ENCODE data around the gene IYD. TPM values are rescaled to one million over a fixed set of nuclear protein-coding genes. Genes with fewer than 3 reads are reported as not detected.

The IYD gene
- total RNA-seq, 1 donor from 2014 or later: not detected

GRCh38 chr6:150334790-150335783 lies 33.7 kb upstream of the IYD start:
- Mint-ChIP-seq H3K27ac (no peak overlapping the region), H3K4me3 (ENCODE audit: low read depth) (no peak overlapping the region), H3K36me3 (ENCODE audit: low read depth) (no peaks in the 10 kb centered on the region), H3K4me1 (ENCODE audit: low read depth) (no peaks in the 10 kb centered on the region), H3K9me3 (no peaks in the 10 kb centered on the region), H3K27me3 (ENCODE audit: low read depth) (peaks cover 26% of the 10 kb centered on the region)
- DNase-seq (ENCODE audit: low spot score): no peak
- intact Hi-C loops (cut with micrococcal nuclease): loop anchor here (1.0 to 10.0 kb wide), 2 partner anchors 255 to 480 kb away; no protein-coding TSS in a partner anchor

DNA sequence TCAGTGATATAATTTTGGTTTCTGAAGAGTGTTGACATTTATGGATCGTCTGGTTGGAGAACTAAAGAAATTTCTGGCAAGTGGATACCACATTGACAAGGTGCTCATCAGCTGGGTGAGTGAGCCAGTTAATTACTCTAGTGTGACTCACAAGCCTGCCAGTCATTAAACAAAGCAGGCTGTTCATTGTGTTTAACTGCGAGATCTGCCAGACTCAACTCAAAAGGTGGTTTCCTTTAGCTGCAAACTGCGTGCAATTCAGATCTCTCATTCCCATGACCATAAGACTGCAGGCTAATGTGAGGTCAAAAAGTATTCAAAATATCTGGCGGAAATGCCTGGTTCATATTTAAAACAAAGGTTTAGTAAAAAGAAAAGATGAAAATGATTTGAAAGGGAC lies 32.5 kb upstream of the IYD start:
- H3K27me3 Mint-ChIP-seq (ENCODE audit: low read depth): peaks cover 28% of the 10 kb centered on the region
- no peaks in the 10 kb centered on the region for H3K9me3 Mint-ChIP-seq
- no peaks in the 10 kb centered on the region for H3K4me1 Mint-ChIP-seq (ENCODE audit: low read depth)
- no peak overlapping the region for H3K27ac Mint-ChIP-seq
- intact Hi-C loops (cut with micrococcal nuclease): loop anchor here (10.0 kb wide), 1 partner anchor 479 kb away; no protein-coding TSS in a partner anchor
- H3K4me3 Mint-ChIP-seq (ENCODE audit: low read depth): no peak overlapping the region
- no peaks in the 10 kb centered on the region for H3K36me3 Mint-ChIP-seq (ENCODE audit: low read depth)
- no peak for DNase-seq (ENCODE audit: low spot score)

- no peak for DNase-seq (ENCODE audit: low spot score)
- H3K4me3 Mint-ChIP-seq (ENCODE audit: low read depth): no peak overlapping the region
- H3K9me3 Mint-ChIP-seq: no peaks in the 10 kb centered on the region
- H3K27ac Mint-ChIP-seq: no peak overlapping the region
- peaks cover 31% of the 10 kb centered on the region for H3K27me3 Mint-ChIP-seq (ENCODE audit: low read depth)
- no peaks in the 10 kb centered on the region for H3K36me3 Mint-ChIP-seq (ENCODE audit: low read depth)
- intact Hi-C loops (cut with micrococcal nuclease): loop anchor here (10.0 kb wide), 1 partner anchor 478 kb away; no protein-coding TSS in a partner anchor
- no peaks in the 10 kb centered on the region for H3K4me1 Mint-ChIP-seq (ENCODE audit: low read depth)
These were observed 32.1 kb upstream of the IYD start for GRCh38 chr6:150336708-150337107.

DNA sequence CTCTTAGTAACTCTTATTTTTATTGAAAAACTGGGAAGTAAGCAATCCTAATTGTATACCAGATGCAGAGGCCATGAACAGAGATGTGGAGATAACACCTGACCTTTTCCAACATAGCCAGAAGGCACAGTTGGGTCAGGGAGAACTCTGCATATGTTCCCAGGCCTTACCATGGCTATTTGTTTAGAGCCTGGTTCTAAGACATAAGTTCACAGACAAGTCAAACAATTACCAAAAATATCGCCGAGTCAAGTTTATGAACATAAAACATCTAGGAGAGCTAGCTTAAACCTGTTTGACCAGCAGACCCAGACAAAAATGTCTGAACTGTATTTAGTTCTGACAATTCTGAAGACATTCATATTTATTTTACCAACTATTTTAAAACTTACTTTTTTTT lies 26.7 kb upstream of the IYD start:
- Mint-ChIP-seq H3K36me3 (ENCODE audit: low read depth) (no peaks in the 10 kb centered on the region), H3K9me3 (no peaks in the 10 kb centered on the region), H3K4me1 (ENCODE audit: low read depth) (no peaks in the 10 kb centered on the region), H3K27me3 (ENCODE audit: low read depth) (peaks cover 27% of the 10 kb centered on the region), H3K27ac (no peak overlapping the region), H3K4me3 (ENCODE audit: low read depth) (no peak overlapping the region)
- no peak for DNase-seq (ENCODE audit: low spot score)
- intact Hi-C loops (cut with micrococcal nuclease): no loop called here

DNA sequence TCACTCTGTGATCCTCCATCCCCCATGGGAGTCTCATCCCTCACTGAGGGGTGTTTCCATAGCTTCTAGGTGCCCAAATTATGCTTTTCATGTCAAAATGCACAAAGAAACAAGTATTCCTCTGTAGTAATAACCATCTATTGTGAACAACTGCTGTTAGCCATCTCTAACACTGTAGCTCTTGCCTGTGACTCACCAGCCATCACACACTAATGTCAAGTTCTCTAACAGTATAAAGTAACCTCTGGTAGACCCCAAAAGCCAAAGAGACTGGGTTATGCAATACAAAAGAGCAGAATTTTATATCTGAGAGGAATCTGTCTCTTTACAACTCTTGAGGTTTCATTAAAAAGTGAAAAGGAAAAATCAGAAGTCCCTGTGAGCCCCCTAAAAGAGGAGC lies 25.4 kb upstream of the IYD start:
- DNase-seq (ENCODE audit: low spot score): no peak
- Mint-ChIP-seq H3K4me1 (ENCODE audit: low read depth) (no peaks in the 10 kb centered on the region), H3K9me3 (no peaks in the 10 kb centered on the region), H3K4me3 (ENCODE audit: low read depth) (no peak overlapping the region), H3K36me3 (ENCODE audit: low read depth) (no peaks in the 10 kb centered on the region), H3K27me3 (ENCODE audit: low read depth) (peaks cover 23% of the 10 kb centered on the region), H3K27ac (no peak overlapping the region)
- intact Hi-C loops (cut with micrococcal nuclease): no loop called here

- no peak for DNase-seq (ENCODE audit: low spot score)
- Mint-ChIP-seq H3K4me1 (ENCODE audit: low read depth) (no peaks in the 10 kb centered on the region), H3K9me3 (no peaks in the 10 kb centered on the region), H3K4me3 (ENCODE audit: low read depth) (no peak overlapping the region), H3K27ac (no peak overlapping the region), H3K27me3 (ENCODE audit: low read depth) (peaks cover 20% of the 10 kb centered on the region), H3K36me3 (ENCODE audit: low read depth) (no peaks in the 10 kb centered on the region)
- intact Hi-C loops (cut with micrococcal nuclease): no loop called here
These were observed 23.0 kb upstream of the IYD start for GRCh38 chr6:150345781-150346180.

- Mint-ChIP-seq H3K36me3 (ENCODE audit: low read depth) (no peaks in the 10 kb centered on the region), H3K27ac (no peak overlapping the region), H3K4me3 (ENCODE audit: low read depth) (no peak overlapping the region), H3K4me1 (ENCODE audit: low read depth) (no peaks in the 10 kb centered on the region), H3K9me3 (no peaks in the 10 kb centered on the region), H3K27me3 (ENCODE audit: low read depth) (peaks cover 15% of the 10 kb centered on the region)
- no peak for DNase-seq (ENCODE audit: low spot score)
- intact Hi-C loops (cut with micrococcal nuclease): no loop called here
These were observed 22.5 kb upstream of the IYD start for GRCh38 chr6:150346346-150346745.

GRCh38 chr6:150347845-150348244 lies 21.0 kb upstream of the IYD start:
- Mint-ChIP-seq H3K27ac (no peak overlapping the region), H3K9me3 (no peaks in the 10 kb centered on the region), H3K4me3 (ENCODE audit: low read depth) (no peak overlapping the region), H3K4me1 (ENCODE audit: low read depth) (peaks cover 3% of the 10 kb centered on the region), H3K36me3 (ENCODE audit: low read depth) (no peaks in the 10 kb centered on the region), H3K27me3 (ENCODE audit: low read depth) (peaks cover 8% of the 10 kb centered on the region)
- intact Hi-C loops (cut with micrococcal nuclease): no loop called here
- DNase-seq (ENCODE audit: low spot score): no peak

DNA sequence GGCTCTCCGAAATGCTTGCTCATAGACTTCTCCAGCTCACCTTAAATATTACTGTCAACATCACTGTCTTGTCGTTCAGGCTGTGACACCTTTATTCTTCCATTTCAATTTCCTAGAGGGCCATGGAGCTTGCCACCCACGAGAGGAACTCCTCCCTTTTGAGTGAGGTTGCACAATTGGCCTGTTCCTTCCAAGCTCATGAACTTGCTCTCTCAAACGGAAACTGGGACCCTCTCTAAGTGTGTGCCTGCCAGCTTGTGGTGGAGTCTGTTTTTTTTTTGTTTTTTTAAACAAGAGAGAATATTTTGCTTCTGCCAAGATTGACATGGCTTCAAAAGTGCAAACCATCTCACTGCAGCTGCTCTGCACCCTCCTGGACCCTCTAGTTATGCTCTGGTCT lies 19.3 kb upstream of the IYD start:
- Mint-ChIP-seq H3K9me3 (no peaks in the 10 kb centered on the region), H3K36me3 (ENCODE audit: low read depth) (no peaks in the 10 kb centered on the region), H3K4me3 (ENCODE audit: low read depth) (no peak overlapping the region), H3K27ac (no peak overlapping the region), H3K4me1 (ENCODE audit: low read depth) (peaks cover 4% of the 10 kb centered on the region), H3K27me3 (ENCODE audit: low read depth) (peaks cover 10% of the 10 kb centered on the region)
- intact Hi-C loops (cut with micrococcal nuclease): no loop called here
- no peak for DNase-seq (ENCODE audit: low spot score)

GRCh38 chr6:150352321-150353296 lies 16.2 kb upstream of the IYD start:
- H3K4me1 Mint-ChIP-seq (ENCODE audit: low read depth): peaks cover 4% of the 10 kb centered on the region
- H3K9me3 Mint-ChIP-seq: no peaks in the 10 kb centered on the region
- intact Hi-C loops (cut with micrococcal nuclease): no loop called here
- DNase-seq (ENCODE audit: low spot score): no peak
- no peaks in the 10 kb centered on the region for H3K36me3 Mint-ChIP-seq (ENCODE audit: low read depth)
- H3K4me3 Mint-ChIP-seq (ENCODE audit: low read depth): no peak overlapping the region
- H3K27me3 Mint-ChIP-seq (ENCODE audit: low read depth): peaks cover 23% of the 10 kb centered on the region
- no peak overlapping the region for H3K27ac Mint-ChIP-seq

GRCh38 chr6:150353445-150353844 lies 15.4 kb upstream of the IYD start:
- no peaks in the 10 kb centered on the region for H3K36me3 Mint-ChIP-seq (ENCODE audit: low read depth)
- DNase-seq (ENCODE audit: low spot score): no peak
- H3K4me1 Mint-ChIP-seq (ENCODE audit: low read depth): peaks cover 4% of the 10 kb centered on the region
- H3K27ac Mint-ChIP-seq: no peak overlapping the region
- peaks cover 24% of the 10 kb centered on the region for H3K27me3 Mint-ChIP-seq (ENCODE audit: low read depth)
- no peak overlapping the region for H3K4me3 Mint-ChIP-seq (ENCODE audit: low read depth)
- no peaks in the 10 kb centered on the region for H3K9me3 Mint-ChIP-seq
- intact Hi-C loops (cut with micrococcal nuclease): no loop called here

DNA sequence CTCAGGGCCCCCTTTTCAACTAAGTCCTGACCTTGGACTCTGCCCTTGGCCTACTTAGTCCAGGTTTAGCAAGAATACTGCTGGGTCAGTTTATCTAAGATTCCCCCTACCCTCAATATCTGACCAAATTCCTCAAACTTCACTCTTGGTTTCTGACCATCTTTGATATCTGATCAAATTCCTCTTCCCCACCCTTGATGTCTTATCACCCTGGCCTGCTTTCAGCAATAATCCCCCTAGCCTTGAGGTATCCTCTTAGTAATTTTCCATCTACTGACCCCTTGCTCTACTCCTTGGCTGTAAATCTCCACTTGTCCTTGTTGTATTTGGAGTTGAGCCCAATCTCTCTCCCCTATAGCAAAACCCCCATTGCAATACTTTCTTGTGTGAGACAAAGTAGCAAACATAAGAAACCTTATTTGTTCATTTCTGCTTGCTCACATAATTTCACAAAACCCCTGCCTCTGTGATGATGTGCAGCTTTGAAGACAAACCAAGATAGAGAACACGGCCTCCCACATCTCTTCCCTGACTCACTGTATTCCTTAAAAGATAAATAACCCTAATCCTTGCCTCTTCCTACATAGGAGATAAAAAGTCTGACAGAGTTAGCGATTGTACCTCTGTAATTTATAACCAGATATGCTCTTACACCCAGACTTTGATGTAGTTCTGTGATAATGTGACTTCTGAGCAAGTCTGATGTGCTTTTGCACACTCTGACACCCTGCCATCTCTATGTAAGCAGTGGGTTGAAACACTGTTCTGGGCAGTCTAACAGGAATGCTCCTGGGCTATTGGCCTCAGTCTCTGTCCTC lies 13.8 kb upstream of the IYD start:
- no peak for DNase-seq (ENCODE audit: low spot score)
- no peaks in the 10 kb centered on the region for H3K9me3 Mint-ChIP-seq
- peaks cover 22% of the 10 kb centered on the region for H3K27me3 Mint-ChIP-seq (ENCODE audit: low read depth)
- no peak overlapping the region for H3K27ac Mint-ChIP-seq
- H3K4me3 Mint-ChIP-seq (ENCODE audit: low read depth): no peak overlapping the region
- peaks cover 4% of the 10 kb centered on the region for H3K4me1 Mint-ChIP-seq (ENCODE audit: low read depth)
- intact Hi-C loops (cut with micrococcal nuclease): no loop called here
- H3K36me3 Mint-ChIP-seq (ENCODE audit: low read depth): no peaks in the 10 kb centered on the region
